K562 (cell line): Measurements from ENCODE around the gene GTF3C4.

ENCODE experiments used
- ESRRA ChIP-seq: fragments of 450-650 bp; IDR thresholded peaks from 2 replicates; pipeline ENCODE4 v1.6.1; 2014; ENCODE audit warnings: low read depth, mild to moderate bottlenecking, moderate library complexity, borderline replicate concordance
- HDAC8 ChIP-seq: fragments of 450-650 bp; IDR thresholded peaks from 2 replicates; pipeline ENCODE4 v1.6.1; 2016; ENCODE audit warnings: mild to moderate bottlenecking, missing genetic modification characterization, moderate library complexity, missing compliant biosample characterization
- POLR2A ChIP-seq: fragments of 450-650 bp; conservative IDR thresholded peaks from 2 replicates; pipeline ENCODE4 v1.6.1; 2016
- TF ChIP-seq, protein P1 (sequence below): fragments of 250-450 bp; sonication (Bioruptor Pico); IDR thresholded peaks from 2 replicates; pipeline ENCODE4 v1.8.0; 2022; ENCODE audit warnings: moderate library complexity, mild to moderate bottlenecking, inconsistent platforms
- TF ChIP-seq, protein P2 (sequence below), 3 experiments: IDR thresholded peaks in 2 of 3; conservative IDR thresholded peaks in 1 of 3; 2 replicates each; pipeline ENCODE4 v1.5.1; 2011 to 2012; ENCODE audit warnings: low read length in 3 of 3, mild to moderate bottlenecking in 3 of 3, control low read depth in 2 of 3, improper control_type of control experiment in 1 of 3, inconsistent platforms in 1 of 3, low read depth in 1 of 3, mixed read lengths in 1 of 3, moderate library complexity in 1 of 3; ENCODE audit not compliant: insufficient read depth in 2 of 3

DNA sequence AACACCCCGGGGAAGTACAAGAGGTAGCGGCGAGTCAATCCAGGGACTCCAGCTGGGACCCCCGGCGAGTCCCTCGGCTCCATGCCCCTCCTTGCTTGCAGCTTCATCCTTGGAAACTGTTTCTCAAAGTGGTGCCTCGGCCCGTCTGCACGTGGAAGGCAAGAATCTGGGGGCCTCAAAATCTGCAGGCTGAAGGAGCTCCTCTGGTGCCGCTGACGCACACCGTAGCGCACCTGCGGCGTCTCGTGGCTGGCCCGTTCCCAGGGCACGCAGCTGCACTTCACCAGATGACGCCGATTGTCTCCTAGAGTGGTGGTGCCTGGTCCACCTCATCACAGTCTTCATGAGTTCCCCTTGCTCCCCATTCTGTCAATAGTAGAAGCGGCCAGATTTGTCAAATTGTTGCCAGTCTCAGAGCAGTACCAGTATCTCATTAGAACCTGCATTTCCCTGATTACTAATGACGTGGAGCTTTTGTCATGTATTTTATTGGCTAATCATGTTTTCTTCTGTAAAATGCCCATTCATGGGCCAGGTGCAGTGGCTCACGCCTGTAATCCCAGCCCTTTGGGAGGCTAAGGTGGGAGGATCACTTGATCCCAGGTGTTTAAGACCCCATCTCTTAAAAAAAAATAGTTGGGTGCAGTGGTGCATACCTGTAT lies 38.6 kb downstream of the GTF3C4 start:
- TF ChIP-seq HDAC8 (tag) (no peak), ESRRA (no peak), POLR2A (no peak)
- TF ChIP-seq, protein P1, sequence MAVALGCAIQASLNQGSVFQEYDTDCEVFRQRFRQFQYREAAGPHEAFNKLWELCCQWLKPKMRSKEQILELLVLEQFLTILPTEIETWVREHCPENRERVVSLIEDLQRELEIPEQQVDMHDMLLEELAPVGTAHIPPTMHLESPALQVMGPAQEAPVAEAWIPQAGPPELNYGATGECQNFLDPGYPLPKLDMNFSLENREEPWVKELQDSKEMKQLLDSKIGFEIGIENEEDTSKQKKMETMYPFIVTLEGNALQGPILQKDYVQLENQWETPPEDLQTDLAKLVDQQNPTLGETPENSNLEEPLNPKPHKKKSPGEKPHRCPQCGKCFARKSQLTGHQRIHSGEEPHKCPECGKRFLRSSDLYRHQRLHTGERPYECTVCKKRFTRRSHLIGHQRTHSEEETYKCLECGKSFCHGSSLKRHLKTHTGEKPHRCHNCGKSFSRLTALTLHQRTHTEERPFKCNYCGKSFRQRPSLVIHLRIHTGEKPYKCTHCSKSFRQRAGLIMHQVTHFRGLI (CRISPR knock-in tag), result no peak
- TF ChIP-seq, protein P2, sequence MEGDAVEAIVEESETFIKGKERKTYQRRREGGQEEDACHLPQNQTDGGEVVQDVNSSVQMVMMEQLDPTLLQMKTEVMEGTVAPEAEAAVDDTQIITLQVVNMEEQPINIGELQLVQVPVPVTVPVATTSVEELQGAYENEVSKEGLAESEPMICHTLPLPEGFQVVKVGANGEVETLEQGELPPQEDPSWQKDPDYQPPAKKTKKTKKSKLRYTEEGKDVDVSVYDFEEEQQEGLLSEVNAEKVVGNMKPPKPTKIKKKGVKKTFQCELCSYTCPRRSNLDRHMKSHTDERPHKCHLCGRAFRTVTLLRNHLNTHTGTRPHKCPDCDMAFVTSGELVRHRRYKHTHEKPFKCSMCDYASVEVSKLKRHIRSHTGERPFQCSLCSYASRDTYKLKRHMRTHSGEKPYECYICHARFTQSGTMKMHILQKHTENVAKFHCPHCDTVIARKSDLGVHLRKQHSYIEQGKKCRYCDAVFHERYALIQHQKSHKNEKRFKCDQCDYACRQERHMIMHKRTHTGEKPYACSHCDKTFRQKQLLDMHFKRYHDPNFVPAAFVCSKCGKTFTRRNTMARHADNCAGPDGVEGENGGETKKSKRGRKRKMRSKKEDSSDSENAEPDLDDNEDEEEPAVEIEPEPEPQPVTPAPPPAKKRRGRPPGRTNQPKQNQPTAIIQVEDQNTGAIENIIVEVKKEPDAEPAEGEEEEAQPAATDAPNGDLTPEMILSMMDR (IDR thresholded peaks at IDR 0.05 in 2 of 3, conservative IDR thresholded peaks at IDR 0.05 in 1 of 3; ENCODE audit: insufficient read depth in 2 of 3, low read depth in 1 of 3, low read length in 3 of 3), result no peak
